A549 (cell line): ENCODE measurements around the gene PBXIP1.

ENCODE experiments used
- CTCF ChIP-seq: fragments of >200 bp; sonication (Bioruptor Twin); formaldehyde crosslinking; IDR thresholded peaks from 3 replicates; pipeline ENCODE4 v1.5.1; 2016
- HMGXB4 ChIP-seq: fragments of 250-450 bp; sonication (Bioruptor Pico); IDR thresholded peaks from 2 replicates; pipeline ENCODE4 v1.5.0; 2021; ENCODE audit warnings: mild to moderate bottlenecking, moderate library complexity, borderline replicate concordance
- USF2 ChIP-seq: fragments of 450-650 bp; IDR thresholded peaks from 2 replicates; pipeline ENCODE4 v1.6.1; 2014; ENCODE audit warnings: antibody characterized with exemption

- TF ChIP-seq CTCF (no peak), HMGXB4 (peak; percentile 20; the same call in 1 of the 2 replicates), USF2 (no peak)
Observed at GRCh38 chr1:154974102-154974807, 18.4 kb upstream of the PBXIP1 start, which contains the start of gene CKS1B.
